Inflammatory macrophage treated with lipopolysaccharide for 1 hour (primary cell): ENCODE results near the gene C6orf47.
A peak's percentile ranks its signal among the peaks of the same experiment; 100 is the strongest.

ENCODE experiments used
- DNase-seq, 2 donors: peaks; one replicate each; pipeline ENCODE4 v3.0.0-alpha.2; 2020 to 2022

C6orf47 gene

DNA sequence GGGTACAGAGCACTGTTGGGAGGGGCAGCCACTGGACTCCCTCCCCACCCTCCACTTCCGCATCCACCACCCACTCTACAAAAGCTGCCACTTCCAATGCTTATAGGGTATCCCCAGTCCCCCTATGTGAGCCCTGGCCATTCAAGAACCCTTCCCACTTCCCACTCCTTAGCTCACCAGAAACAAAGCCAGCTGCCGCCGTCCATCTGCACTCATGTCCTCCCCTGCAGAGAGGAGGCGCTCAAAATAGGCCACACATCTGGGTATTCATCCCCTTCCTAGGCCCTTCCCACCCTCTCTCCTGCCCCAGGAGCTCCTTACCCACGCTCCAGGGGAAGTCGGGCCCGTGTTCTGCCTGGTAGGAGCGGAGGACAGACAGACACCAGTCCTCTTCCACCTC lies 26.7 kb upstream of the C6orf47 start:
- no peak for DNase-seq

DNA sequence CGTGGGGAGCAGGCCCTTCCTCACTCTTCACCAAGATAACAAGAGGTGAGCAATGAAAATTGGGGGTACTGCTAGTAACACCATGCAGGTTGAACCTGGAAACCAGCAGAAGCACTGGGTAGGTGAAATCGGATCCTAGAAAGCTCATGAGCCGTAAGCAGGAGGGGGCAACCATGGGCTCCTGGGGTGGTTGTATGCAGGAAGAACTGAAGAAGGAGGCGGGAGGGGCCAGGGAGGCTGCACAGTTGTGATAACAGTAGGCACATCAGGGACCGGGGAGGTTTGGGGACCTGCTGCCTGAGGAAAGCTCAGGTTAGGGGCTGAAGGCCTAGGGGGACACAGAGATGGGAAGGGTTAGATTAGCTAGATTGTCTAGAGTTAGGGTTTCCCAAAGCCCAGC lies 25.9 kb upstream of the C6orf47 start:
- no peak for DNase-seq

DNA sequence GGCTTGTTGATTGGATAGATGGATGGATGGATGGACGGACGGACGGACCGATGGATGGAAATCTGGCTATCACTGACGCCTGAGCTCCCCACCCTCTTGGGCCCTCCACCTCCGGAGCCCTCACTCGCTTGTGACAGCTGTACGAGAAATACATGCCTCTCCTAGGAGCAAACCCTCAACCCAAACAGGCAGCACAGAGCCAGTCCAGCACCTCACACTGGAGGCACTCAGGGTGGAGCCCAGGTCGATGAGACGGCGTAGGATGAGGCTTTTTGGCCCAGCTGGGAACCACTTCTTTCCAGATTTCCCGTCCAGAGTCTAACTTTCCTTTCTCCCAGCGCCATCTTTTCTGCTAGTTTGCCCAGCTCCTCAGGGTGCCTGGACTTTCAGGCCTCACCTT lies 23.0 kb upstream of the C6orf47 start:
- no peak for DNase-seq

DNA sequence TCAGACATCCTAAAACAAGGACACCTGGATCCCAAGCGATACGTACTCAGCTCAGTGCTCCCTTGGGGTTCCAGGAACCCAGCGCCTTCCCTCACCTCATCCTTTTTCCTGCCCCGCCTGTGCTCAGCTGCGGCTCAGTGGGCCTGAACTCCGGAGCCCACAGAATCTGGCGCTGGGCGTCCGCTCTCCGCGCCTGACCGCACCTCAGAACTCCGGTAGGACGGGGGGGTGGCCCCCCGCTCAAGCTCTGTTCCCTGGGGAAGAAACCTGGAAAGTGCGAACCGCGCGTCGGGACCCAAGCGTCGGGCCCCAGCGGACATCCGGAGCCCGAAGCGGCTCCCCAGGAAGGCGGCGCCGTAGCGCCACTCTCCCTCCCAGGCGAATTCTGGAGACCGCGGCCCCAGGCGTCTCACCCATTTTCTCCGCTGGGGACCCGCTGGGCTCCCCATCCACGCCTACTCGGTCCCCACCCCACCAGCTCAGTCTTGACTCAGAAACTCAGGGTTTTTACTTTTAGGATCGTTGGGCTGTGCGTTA lies 20.6 kb upstream of the C6orf47 start:
- DNase-seq, result peak in 1 of 2 donors; percentile 54

DNA sequence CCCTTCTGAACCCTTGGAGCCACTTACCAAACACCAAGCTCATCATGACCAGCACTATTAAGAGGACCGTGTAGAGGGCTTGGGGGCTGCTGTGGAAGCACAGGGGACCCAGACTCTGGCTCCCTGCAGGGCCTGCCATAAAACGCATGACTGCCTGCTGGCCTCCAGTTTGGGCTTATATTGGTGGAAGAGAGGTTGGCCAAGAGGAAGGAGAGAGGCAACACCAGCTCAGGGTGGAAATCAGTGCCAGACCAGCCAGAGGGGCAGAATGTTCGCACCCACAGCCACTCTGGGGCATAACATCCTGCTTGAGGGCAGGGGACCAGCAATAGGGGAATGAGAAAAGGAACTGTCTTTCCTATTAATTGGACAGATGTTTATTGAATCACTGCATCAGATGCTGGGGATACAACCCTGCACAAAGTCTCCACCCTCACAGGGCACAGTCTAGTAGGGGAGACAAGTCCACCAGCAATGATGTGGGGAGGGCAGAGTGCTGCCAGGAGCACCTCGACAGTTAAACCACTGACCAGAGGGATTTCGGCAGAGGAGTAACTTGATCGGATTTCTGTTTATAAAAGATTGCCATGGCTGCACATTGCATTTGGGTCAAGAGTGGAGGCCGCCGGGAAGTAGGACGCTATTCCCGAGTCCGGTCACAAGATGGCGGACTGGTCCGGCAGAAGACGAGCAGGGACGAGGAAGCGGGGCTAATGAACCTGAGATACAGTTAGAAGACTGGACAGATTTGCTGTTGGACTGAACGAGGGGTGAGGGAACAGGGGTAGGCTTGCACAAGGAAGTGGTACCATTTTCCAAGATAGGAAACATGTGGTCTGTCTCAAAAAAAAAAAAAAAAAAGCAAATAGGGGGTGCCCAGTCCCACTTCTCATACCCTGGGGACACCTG lies 19.9 kb upstream of the C6orf47 start, which contains the start of gene LY6G5C:
Gene LY6G5C, minus strand, starts transcription at position 842 of the 909 bp plus-strand sequence. Its CDS starts 694 bp downstream, at position 148.
- DNase-seq, result peak; percentile 50 to 73

DNA sequence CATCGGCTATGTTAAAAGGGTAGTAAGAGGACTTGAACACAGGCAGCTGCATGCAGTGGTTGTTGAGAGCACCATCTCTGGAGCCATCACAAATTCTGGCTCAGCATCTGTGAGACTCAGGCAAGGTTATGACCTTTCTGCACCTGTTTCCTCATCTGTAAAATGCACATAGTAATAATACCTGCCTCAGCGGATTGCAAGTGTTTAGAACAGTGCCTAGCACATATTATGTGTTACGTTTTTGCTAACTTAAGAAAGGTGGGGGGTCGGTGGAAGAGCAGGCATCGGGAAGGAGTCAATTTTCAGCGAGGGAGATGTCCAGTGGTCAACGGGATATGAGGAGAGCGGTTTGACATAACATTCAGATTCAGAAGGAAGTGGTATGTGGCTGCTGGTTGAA lies 17.4 kb upstream of the C6orf47 start:
- no peak for DNase-seq

DNA sequence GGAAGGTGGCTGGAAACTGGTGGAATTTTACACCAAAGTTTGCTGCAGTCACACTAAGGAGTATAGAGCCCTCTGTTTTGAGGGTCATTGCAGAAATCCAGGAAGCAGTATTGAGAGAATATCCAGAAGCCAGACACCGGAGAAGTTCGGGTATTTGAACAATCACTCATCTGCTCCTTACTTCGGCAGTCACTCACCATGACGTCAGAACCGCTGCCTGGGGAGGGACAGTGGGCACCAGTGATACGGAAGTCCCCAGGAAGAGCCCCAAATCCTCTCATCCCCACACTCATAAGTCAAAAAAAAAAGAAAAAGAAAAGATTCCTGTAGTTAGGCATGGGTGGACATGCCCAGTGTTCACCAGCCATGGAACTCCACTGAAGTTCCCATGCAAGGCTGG lies 16.3 kb upstream of the C6orf47 start:
- no peak for DNase-seq

DNA sequence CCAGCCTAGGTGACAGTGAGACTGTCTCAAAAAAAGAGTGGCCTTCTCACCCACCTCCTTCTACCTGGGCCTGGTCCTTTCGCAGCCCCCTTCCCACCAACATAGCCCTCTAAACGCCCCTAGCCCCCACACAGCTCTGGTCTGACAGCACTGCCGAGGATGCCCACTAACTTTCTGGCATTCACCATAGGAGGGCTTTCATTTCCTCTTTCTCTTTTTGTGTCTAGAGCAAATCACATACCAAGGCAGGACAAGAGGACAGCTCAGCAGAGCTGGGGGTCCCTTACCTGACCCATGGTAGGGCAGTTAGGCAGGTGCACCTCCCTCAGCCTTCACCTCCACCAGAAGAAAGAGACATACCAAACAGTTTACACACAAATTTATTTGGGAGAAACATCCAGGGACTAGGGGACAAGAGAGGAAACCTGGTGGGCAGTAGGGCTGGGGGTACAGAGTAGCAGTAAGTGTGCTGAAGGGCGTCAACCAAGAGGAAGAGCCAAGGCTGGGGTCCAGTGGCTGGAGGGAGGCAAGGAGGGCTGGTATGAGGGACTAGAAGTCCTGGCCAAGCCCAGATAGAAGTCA lies 15.8 kb upstream of the C6orf47 start:
- DNase-seq, result no peak

DNA sequence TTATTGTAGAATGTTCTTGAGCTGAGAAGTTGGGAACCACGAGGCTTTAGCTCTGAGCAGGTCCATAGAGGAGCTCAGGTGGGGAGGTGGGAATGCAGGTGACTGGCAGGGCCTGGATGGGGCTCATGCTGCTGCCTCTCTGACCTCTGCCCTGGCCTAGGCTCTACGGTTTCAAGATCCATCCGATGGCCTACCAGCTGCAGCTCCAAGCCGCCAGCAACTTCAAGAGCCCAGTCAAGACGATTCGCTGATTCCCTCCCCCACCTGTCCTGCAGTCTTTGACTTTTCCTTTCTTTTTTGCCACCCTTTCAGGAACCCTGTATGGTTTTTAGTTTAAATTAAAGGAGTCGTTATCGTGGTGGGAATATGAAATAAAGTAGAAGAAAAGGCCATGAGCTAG lies 9.1 kb upstream of the C6orf47 start, which contains the start of gene LY6G5B:
Gene LY6G5B, plus strand, starts transcription at position 301 of the 400 bp plus-strand sequence. CDS start 975 bp downstream, outside the sequence.
- DNase-seq, result no peak

DNA sequence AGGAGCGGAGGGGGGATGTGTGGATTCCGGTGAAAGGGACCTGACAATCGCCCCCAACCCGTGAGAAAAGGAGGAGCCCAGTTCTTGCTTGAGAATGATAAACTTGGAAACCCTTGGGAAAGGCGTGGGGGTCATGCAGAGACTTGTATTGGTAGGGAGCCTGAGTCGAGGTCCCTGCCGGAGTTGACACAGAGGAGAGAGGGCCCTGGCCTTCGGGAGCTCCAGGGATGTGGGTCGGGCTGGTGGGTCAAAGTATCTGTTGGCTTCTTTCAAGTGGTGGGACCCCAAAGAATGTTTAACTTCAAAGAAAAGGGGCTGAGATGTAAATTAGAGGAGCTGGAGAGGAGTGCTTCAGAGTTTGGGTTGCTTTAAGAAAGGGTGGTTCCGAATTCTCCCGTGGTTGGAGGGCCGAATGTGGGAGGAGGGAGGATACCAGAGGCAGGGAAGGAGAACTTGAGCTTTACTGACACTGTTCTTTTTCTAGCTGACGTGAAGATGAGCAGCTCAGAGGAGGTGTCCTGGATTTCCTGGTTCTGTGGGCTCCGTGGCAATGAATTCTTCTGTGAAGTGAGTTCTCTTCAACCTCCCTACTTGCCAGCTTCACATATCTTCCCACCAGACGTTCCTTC lies 5.9 kb upstream of the C6orf47 start:
- DNase-seq, result peak; percentile 67 to 75

DNA sequence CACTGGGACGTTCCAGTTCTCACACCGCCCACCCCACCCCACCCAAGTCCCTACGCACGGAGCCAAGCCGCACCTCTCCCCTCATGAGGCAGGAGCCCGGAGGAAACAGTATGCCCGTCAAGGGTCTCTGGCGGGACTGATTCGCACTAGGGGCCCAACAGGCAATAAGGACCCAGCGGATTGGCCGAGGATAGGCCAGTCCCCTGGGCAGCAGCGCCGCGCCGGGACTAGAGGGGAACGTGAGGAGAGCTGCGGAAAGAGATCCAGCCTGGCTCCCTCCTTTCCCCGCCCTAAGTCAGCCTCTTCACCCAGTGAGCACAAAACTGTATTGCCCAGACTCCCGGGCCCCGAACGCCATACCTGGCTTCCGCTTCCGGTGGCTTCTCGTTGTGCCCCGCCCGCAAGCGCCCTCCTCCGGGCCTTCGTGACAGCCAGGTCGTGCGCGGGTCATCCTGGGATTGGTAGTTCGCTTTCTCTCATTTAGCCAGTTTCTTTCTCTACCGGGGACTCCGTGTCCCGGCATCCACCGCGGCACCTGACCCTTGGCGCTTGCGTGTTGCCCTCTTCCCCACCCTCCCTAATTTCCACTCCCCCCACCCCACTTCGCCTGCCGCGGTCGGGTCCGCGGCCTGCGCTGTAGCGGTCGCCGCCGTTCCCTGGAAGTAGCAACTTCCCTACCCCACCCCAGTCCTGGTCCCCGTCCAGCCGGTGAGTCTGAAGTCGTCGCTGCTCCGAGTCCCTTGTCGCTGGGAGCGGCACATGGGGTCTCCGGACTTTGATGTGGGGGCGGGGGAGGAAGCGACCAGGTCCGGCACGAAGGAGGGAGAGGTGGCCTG lies 5.1 kb upstream of the C6orf47 start, which contains the start of gene CSNK2B:
Gene CSNK2B, plus strand, starts transcription at position 580 of the 836 bp plus-strand sequence. CDS start 752 bp downstream, outside the sequence.
- peak; percentile 98 for DNase-seq

DNA sequence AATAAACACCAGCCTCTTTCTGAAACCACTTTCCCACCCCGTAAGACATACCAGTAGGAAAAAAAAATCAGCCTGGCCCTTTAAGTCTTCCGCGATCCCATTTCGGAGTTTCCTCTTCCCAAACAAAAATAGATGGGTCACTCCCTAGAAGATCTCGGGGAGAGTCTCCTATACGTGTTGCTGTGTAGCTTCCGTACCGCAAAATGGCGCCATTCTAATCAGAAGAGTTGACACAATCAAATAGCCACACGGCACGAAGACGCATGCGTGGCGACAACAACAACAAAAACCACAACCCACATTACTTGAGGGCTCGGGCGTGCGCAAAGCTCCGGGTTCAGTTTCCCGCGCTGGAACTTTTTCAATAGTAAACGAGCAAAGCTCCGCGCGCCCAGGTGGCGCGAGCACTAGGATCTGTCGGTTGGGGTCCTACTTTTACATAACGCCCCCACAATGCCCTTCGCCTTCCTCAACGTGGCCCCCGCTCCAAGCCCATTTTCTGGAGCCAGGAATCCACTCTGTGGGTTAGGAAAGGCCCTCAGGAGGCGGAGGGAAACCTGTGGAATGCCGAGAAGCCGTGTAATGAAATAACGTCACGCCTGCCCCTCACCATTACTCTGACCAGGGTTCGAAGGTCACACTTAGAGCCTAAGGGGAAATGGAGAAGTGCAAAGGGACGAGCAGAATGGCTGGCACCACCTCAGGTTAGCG lies 4.4 kb upstream of the C6orf47 start, which contains the start of gene GPANK1:
Gene GPANK1, minus strand, starts transcription at position 208 of the 711 bp plus-strand sequence. CDS start 519 bp downstream, outside the sequence.
- peak; percentile 94 to 95 for DNase-seq

DNA sequence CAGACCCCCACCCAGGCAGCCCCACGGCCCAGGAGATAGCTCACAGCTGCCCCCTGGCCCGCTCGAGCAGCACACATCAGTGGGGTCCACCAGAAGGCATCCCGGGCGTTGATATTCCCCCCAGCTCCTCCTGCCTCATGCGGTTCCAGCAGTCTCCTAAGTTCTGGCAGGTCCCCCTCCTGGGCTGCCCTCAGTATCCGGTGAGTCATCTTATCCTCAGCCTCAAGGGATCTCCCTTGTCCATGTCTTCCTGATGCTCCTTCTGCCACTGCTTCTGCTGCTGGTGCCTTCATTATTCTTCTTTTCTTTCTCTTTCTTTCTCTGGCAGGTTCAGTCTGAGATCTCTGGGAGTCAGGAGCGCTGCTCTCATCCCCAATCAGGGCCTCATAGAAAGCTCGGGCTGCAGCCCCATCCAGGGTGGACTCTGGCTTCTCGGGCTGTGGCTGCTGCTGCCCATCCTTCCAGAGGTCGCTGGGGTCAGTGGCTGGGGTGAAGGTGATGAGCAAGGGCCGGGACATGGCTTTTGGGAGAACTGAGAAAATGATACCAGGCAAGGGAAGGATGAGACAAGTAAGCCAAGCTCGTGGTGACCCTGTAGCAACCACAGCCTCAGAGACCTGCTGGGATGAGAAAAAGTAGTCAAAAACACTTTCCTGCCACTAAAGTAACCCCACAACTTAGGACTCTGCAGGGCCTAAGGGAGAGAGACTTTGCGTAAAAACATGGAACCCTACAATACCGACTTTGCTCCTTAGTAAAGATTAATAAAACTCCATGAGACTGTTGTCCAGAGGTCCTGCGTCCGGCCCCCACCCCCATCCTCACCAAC lies 3.6 kb upstream of the C6orf47 start:
- no peak for DNase-seq

DNA sequence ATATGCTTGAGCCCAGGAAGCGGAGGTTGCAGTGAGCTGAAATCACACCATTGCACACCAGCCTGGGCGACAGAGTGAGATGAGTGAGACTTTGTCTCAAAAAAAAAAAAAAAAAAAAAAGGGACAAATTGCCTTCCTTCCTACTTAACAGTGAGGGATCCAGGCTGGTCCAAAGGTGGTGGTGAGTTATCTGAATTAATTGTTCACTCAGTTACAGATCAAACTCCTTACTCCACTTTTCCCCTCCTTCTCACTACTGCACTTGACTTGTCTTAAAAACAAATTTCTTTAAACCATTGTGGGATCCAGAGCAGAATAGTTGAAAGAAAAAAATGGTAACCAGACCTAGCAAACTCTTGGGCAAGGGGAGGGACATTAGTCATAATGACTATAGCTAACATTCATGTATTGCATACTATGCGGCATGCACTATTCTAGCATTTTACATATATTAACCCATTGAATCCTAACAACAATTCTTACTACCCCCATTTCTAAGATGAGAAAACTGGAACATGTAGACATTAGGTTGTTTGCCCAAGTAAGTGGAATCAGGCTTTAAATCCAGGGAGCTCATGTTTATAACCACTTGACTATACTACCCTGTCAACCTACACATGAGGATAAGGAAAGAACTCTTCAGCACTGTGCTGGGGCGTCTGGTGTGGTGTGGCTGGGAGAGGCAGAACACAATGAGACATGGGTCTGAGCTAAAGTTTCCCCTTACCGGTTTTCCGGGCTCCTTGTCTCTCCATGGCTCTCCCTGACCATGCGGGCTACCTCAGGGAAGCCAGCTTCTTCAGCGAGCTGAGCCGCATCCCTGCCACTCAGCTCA lies 2.8 kb upstream of the C6orf47 start:
- peak; percentile 43 to 48 for DNase-seq

DNA sequence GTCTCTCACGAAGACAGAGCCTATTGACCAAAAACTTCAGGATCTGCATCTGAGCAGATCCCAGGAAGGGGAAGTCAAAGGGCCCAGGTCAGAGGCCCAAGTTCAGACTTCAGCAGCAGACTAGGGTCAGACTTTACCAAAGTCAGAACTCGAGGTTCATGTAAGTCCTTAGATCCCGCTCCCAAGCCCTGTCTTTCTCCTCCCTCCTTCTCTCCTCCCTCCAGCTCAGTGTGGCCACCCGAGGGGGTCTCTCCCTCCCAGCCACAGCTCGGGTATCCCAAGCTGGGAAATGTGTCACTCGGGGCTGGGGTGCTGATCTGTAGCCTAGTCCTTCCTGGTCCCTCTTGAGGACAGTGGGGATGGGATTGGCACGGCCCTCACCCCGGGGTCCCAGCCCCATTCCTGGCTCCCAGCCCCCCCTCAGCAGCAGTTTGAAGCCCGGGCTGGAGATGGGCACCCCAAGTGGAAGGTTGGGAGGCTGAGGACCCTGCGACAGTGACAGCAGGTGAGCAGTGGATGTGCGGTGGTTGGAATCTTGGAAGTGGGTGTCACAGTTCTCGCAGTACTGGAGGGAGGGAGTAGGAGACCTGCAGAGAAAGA lies 1.6 kb upstream of the C6orf47 start:
- no peak for DNase-seq

DNA sequence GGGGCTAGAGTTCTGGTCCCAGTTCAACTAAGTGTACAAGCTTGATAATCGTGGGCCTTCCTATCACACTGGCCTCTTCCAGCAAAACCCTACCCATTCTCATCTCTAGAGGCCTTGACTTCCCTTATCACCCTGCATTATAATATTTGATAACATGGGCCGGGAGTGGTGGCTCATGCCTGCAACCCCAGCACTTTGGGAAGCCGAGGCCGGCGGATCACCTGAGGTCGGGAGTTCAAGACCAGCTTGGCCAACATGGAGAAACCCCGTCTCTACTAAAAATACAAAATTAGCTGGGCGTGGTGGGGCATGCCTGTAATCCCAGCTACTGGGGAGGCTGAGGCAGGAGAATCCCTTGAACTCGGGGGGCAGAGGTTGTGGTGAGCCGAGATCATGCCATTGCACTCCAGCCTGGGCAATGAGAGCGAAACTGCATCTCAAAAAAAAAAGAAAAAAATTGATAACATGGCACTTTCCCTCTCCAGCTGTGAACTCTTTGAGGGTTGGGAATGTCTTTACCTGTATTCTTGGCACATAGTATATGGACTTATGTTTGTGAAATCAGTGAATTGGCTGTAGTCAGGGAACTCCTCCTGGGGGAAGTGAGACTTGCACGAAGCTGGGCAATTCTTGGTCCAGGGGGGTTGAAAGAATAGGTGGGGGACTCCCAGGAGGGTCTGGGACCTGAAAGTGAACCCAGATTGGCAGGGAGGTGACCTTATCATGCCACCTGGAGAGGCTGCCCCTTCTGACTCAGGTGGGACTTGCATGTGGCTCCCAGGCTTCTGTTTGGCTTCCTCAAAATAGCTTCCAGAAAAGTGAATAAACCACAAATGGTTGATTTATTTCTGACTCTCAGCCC lies 915 bp upstream of the C6orf47 start:
- DNase-seq, result no peak

DNA sequence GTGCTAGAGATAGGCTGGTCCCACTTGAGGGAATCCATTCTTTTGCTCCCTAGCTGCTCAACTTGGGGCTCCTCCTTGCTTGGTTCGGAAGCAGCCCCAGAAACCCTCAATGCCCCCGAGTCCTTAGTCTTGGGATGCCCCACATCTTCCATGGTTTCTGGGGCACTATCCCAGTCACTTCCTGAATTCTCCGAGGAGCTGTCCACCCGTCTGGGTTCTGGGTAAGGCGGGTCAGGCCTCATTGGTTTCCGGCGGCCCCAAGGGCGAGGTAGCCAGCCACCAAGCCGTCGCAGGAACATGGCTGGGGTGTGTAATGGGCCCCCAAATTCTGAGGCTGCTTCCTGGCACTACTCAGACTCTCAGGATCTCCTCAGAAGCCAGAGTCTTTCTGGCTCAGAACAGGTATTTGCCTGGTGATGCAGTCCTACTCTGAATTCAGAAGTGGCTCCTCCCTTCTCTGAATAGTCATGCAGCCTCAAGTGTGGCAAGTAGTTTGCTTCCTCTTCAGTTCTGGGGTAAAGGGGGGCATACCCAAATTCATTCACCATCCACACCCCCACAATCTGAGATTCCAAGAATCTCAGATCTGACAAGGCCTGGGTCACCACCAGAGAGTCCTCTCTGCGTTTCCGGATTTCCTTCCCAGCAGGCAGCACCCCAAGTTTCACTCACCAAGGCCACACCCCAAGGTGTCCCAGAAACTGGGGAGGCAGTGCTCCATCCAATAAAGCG lies 763 bp downstream of the C6orf47 start:
- peak in 1 of 2 donors; percentile 54 for DNase-seq
